ENCODE results near the gene NLRP3.

Gene NLRP3

DNA sequence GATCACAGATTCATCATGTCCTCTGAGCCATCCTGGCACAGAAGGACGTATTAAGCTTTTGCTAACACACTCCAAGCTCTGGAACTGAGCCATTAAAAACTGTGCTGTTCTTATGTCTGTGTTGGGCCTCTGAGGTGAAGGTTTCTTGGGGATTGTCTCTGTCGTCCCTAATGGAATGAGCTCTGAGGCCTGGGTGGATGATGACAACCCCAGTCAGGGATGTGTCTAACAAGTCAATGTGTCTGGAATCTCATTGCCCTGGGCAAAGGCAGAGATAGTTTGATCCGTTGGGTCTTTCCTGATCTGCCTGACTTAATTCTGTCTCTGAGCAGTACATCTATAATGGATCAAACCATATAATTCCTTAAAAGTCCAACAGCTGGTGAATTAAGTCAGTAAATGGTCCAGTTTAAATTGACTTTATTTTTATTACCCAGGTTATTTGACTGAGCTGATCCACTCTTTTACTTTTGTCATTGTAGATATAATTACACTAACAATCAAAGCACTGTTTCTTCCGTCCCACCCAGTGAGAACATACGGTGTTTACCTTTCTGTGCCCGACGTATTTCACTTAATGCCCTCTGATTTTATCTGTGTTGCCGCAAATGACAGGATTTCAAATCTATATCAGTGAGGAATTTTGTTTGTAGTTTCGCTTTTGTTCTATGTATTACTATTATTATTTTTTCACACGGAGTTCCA, 80.8 kb downstream of the NLRP3 start:
- TF ChIP-seq, protein P1, sequence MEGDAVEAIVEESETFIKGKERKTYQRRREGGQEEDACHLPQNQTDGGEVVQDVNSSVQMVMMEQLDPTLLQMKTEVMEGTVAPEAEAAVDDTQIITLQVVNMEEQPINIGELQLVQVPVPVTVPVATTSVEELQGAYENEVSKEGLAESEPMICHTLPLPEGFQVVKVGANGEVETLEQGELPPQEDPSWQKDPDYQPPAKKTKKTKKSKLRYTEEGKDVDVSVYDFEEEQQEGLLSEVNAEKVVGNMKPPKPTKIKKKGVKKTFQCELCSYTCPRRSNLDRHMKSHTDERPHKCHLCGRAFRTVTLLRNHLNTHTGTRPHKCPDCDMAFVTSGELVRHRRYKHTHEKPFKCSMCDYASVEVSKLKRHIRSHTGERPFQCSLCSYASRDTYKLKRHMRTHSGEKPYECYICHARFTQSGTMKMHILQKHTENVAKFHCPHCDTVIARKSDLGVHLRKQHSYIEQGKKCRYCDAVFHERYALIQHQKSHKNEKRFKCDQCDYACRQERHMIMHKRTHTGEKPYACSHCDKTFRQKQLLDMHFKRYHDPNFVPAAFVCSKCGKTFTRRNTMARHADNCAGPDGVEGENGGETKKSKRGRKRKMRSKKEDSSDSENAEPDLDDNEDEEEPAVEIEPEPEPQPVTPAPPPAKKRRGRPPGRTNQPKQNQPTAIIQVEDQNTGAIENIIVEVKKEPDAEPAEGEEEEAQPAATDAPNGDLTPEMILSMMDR (IDR thresholded peaks at IDR 0.05; ENCODE audit: borderline replicate concordance, control extremely low read depth, extremely low read depth, insufficient read depth, missing control alignments) = no peak
- DNase-seq (ENCODE audit: low spot score) = no peak
- in situ Hi-C loops (cut with MboI; ENCODE audit: low sequenced_read_pairs, unreplicated experiment) = no loop called here
